Lung microvascular endothelial cell (primary cell): ENCODE measurements around the gene SSBP3. TPM values are rescaled to one million over a fixed set of nuclear protein-coding genes. Genes with fewer than 3 reads are reported as not detected.

Experiments
- DNase-seq, 2 donors: peaks; one replicate each; pipeline versions ENCODE4 v3.0.0 to v3.0.0-alpha.2; 2010; ENCODE audit warnings: low read depth in 2 of 2
- total RNA-seq: library from RNA; depleted of rRNA; stranded (reverse); fragments of >200 nt; gene quantifications from 2 replicates; pipeline ENCODE4 v1.2.1, GENCODE V29; 2014

SSBP3 gene
- total RNA-seq, 1 donor from 2014 or later: 10.3 TPM

GRCh38 chr1:54223441-54224202 is 182.6 kb downstream of the SSBP3 start:
- DNase-seq: no peak

GRCh38 chr1:54222711-54223110 is 183.5 kb downstream of the SSBP3 start:
- no peak for DNase-seq

GRCh38 chr1:54221867-54222484 is 184.2 kb downstream of the SSBP3 start:
- no peak for DNase-seq

GRCh38 chr1:54221113-54221834 is 184.9 kb downstream of the SSBP3 start:
- DNase-seq: no peak

GRCh38 chr1:54220004-54220811 is 186.0 kb downstream of the SSBP3 start:
- DNase-seq: peak; percentile 21 to 54

- no peak for DNase-seq
Observed at GRCh38 chr1:54219688-54220003, 186.5 kb downstream of the SSBP3 start.

- peak; percentile 31 to 39 for DNase-seq
Observed at GRCh38 chr1:54218883-54219687, 187.1 kb downstream of the SSBP3 start.

- no peak for DNase-seq
Observed at GRCh38 chr1:54215523-54215922, 190.7 kb downstream of the SSBP3 start.

- DNase-seq: no peak
Observed at GRCh38 chr1:54212872-54213271, 193.3 kb downstream of the SSBP3 start.

- DNase-seq: peak; percentile 24 to 59
Observed at GRCh38 chr1:54207896-54208295, 198.3 kb downstream of the SSBP3 start.

- DNase-seq: peak; percentile 20 to 42
Observed at GRCh38 chr1:54207287-54207686, 198.9 kb downstream of the SSBP3 start.

- DNase-seq: no peak
Observed at GRCh38 chr1:54204199-54204598, 202.0 kb downstream of the SSBP3 start.

- no peak for DNase-seq
Observed at GRCh38 chr1:54200519-54200997, 205.6 kb downstream of the SSBP3 start.

GRCh38 chr1:54199765-54200518 is 206.3 kb downstream of the SSBP3 start, which contains the start of the genes CYB5RL and MRPL37:
Gene CYB5RL (minus strand): TSS chr1:54200030. CDS start chr1:54195616, 4,414 bp downstream.
Gene MRPL37 (plus strand): TSS chr1:54200167. CDS start chr1:54200244, 77 bp downstream.
- DNase-seq: peak; percentile 97

GRCh38 chr1:54199151-54199764 is 206.9 kb downstream of the SSBP3 start:
- no peak for DNase-seq

- no peak for DNase-seq
Observed at GRCh38 chr1:54193453-54193852, 212.7 kb downstream of the SSBP3 start.

- DNase-seq: no peak
Observed at GRCh38 chr1:54191525-54191924, 214.7 kb downstream of the SSBP3 start.

GRCh38 chr1:54190526-54190925 is 215.7 kb downstream of the SSBP3 start:
- DNase-seq: no peak

- no peak for DNase-seq
Observed at GRCh38 chr1:54188291-54188690, 217.9 kb downstream of the SSBP3 start.
